NCI-H2081 (cell line): ENCODE data around the gene CBR1.
A peak's percentile ranks its signal among the peaks of the same experiment; 100 is the strongest.
"Not testable (repeated sequence)": the region's sequence is repeated elsewhere in the genome, so short reads cannot be mapped to it uniquely, and the experiment has no call there.

ENCODE experiments used
- DNase-seq, 2 experiments: peaks; one replicate each; lab custom pipeline; 2025; lab: John Stamatoyannopoulos, UW

CBR1 gene

DNA sequence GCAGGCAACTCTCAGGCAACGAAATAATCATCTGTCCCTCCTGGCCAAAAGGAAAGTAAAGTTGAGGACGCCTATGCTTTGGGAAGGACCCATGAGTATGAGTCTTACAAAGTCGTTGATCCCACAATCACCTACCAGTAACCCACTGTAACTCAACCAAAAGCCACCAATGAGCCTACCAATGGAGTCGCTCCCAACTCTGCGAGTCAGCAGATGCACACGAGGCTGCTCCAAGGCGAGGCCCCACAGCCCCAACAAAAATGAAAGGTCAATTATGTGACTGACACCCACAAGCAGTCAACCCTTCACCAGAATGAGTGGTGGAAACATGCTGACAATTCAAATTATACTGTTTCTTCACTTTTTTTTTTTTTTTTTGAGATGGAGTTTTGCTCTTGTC, 21.5 kb upstream of the CBR1 start:
- DNase-seq: no peak

DNA sequence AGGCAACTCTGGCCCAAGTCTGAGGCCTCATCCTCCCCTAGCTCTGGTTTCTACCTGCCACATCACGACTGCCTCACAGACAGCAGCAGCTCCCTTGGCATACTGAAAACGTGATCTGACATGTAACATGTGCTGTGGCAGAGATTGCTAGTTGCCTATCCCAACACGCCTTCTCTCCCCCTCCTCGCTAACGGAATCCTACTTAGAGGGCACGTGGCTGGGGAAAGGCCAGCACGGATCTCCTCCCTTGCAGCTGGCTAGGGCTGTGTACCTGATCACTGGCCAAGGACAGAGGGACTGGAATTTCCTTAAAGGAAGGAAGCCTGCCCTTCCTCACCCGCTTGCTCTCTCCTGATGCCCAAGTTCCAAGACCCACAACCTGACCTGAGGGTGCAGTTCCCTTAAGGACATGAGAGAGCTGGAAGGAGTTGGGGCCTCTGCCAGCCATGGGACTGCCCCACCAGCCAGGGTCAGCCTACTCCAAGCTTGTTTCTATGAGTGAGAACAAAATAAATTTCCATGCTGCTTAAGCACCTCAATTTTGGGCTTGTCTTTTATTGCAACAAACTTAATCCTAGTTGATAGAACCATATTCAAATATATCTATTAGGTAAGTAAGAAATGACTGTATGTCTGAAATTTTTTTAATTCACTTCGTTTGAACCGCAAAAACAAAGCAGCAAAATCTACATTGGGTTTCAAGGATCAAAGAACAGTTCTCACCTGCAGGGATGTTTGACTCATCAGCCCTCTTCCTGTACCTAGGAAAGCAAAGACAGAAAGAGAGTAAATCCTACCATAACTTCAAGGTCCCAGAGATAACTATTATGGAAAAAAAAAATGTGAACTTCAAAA, 16.7 kb upstream of the CBR1 start:
- no peak for DNase-seq

DNA sequence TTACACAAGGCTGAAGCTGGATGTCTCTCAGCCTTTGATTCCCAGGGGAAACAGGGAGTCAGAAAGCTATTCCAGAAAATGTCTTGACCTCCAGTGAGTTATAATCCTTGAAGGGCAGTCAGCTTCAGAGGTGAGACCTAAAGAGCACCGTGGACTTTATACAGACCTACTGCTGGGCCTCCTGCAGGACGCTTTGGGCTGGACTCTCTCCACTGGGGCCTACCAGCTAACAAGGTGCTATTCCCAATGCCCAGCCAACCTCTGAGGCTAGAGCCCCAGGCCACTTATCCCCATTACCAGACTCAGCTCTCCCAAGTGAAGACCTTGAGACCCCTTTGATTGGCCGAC, 16.1 kb upstream of the CBR1 start:
- DNase-seq: no peak

DNA sequence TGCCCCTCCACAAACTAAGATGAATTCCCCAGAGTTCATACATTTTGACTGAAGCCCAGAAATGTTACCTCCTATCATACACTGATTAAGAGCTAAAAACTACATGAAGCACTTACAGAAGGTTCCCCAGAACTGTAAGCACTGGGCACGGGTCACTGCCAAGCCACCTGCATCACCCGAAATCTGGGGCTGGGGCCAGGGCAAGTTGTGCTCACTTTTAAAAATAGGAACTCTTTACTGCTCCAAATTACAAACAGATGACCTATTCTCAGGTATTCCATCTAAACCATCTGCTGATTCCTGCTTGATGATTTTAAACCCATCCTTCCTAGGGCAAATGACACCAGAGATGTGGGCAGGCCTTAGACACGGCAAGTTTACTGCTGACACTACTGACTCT, 14.3 kb upstream of the CBR1 start:
- no peak for DNase-seq

DNA sequence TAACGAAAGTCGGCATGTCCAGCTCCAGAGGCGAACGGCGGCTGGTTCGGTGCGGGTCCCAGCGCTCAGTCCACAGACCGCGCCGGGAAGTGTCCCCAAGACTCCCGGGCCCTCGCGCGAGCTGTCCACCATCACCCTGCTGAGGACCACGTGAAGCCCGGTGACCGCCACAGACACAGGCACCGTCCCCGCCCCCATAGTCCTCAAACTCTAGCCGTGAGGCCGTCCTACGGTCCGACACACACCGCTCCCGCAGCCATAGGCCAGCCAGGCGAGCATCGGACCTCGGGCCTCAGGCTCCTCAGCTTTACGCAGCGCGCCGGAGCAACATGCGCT, 10.0 kb upstream of the CBR1 start:
- peak in 1 of 2 experiments; percentile 41 for DNase-seq

DNA sequence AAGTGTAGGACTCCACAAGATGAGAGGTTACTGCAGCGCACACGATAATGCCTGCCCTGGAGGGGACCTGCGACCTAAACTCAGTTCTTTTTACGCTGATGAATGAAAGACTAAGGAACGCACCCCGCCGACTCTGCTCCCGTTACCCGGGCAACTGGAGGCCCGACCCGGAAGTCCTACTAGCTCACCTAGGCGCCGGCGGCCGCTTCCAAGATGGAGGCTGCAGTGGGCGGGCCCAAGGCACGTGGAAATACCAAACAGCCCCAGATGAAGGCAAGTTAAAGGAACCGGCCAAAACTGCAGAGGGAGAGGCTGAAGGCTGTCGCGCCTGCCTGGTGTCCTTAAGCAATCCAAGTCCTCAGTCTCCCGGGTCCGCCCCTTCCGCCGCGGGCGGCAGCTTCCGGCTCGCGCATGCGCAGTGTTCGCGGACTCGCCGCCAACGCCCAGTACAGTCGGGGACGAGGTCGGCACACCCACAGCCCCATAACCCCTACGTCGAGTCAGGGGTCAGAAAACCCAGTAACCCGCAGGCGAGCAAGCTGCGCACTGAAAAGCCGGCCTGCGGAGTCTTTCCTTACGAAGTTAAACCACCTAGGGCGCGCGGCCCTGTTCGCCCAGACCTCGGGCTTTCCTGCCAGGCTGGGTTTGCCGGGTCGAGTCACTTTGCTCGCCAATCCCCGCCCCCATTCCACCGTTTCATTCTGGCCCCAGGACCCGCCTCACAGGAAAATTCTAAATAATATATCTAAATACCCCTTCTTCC, 9.5 kb upstream of the CBR1 start, which contains the start of gene SETD4:
TSS of gene SETD4 (minus strand) at position 368 of the 763 bp plus-strand sequence. CDS start 1,638 bp downstream, outside the sequence.
- peak; percentile 72 to 85 for DNase-seq

DNA sequence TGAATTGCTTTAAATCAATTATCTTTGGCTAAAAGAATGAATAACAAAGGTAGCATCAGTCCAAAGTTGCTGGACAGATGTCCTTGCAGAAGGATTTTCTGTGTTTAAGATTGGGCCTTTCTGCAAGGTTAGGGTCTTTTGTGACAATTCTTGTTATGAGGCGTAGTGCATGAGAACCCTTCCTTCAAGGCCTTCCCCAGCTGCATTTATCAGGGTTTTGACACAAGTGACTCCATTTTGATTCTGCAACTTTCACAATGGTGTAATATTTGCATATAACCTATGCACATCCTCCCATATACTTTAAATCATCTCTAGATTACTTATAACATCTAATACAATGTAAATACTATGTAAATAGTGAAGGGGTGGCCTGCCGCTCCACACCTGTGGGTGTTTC, 8.4 kb upstream of the CBR1 start:
- DNase-seq: no peak

DNA sequence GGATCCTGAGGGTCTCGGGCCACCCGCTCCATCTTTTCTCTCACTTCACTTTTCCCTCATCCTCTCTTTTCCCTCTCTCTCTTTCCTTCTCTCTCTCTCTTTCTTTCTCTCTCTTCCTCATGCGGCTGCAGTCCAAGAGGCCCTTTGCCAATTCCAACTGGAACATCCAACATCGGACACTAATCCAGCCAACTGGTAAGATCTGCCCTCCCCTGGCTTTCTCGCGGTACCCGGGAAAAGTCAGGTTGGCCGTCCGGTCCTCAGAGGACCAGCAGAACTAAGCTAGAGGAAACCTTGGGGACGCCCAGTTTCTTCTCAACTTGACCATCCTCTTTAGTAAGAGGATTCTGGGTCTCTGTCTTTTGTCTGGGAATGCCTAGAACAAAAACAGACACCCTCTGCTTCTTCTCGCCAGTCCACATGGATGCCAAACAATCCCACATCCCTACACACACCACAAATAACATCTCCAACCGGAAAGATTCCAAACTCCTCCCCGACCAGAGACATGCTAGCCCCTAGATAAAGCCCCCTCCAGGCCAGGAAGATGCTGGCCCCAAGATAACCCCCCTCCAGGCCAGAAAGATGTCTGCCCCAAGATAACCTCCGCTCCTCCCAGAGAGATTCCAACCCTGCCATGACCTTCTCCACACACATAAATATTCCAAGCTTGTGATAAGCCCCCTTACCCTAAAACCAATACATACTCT, 6.3 kb upstream of the CBR1 start:
- no peak for DNase-seq

DNA sequence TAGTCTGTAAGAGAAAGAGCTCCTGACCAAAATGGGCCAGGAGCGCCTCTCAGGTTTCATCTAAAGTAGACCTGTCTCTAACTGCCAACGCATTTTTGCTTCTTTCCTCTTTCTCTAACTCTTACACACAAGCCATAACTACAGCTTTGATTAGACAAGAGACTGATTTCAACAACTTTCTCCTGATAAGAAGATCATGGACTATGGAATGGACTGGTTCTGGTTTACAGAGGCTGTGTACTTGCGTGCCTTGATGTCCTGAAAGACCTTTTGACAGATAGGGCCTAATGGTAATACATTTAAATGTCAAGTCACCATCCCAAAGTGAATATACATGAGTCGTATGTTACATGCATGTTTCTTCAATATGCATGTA, 5.8 kb upstream of the CBR1 start:
- DNase-seq: no peak

DNA sequence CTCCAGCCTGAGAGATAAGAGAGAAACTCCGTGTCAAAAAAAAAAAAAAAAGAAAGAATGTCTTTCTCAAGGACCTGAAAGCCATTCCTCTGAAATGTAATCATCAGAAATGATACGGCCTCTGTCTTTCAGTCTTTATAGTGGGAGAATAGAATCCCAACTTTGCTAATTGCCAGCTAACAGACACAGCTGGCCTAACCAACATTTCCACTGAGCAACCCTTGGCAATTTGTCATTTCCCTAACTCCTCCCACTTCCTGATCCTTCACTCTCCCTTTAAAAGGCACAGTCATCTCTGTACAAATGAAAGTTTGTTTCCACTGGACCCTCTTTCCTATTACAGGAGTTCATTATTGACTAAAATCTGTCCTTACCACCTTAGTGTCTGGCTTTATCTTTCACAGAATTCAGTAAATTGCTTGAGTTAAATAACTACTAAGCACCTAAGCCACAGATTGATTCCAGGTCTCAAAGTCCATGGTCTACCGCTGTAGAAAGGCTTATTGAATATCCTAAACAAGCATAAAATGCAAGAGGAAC, 4.3 kb upstream of the CBR1 start:
- DNase-seq: peak in 1 of 2 experiments; percentile 8

DNA sequence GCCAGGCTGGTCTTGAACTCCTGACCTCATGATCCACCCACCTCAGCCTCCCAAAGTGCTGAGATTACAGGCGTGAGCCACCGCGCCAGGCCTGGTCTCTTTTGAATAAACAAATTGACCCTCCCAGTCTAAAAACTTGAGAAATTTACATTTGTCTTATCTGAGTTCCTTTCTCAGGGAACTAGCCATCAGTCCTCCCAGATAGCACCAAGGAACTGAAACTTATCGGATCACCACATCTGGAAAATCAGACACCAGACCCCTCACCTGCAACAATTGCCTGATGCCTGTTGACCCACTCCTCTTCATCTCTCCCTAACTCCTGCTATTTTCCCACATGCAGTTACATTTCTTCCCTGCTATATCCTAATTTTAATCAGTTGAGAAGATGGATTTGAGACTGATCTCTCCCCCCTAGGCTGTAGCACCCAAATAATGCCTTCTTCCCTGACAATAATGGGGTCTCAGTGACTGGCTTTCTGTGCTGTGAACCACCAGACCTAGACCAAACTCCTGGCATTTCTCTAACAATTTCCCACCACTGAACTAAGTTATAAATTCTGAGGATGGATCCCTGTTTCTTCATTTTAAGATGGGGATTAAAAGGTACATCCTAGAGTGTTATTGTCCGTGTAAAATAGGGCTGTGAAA, 951 bp upstream of the CBR1 start:
- no peak for DNase-seq

DNA sequence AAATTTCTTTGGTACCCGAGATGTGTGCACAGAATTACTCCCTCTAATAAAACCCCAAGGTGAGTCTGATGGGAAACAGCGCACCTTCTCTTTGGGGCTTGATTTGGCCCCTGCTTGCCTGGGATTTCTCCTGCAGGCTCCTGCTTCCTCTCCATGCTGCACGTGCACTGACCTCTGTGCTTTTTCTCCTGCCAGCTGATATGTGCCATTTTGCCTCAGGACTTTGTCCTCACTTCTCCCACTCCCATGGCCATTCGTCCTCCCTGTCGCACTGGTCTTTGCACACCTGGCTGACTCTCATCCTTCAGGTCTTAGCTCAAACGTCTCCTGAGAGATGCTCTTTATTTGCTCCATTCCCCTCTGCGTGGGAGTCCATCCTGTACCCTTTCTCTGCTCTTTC, 1.2 kb downstream of the CBR1 start:
- DNase-seq: no peak

DNA sequence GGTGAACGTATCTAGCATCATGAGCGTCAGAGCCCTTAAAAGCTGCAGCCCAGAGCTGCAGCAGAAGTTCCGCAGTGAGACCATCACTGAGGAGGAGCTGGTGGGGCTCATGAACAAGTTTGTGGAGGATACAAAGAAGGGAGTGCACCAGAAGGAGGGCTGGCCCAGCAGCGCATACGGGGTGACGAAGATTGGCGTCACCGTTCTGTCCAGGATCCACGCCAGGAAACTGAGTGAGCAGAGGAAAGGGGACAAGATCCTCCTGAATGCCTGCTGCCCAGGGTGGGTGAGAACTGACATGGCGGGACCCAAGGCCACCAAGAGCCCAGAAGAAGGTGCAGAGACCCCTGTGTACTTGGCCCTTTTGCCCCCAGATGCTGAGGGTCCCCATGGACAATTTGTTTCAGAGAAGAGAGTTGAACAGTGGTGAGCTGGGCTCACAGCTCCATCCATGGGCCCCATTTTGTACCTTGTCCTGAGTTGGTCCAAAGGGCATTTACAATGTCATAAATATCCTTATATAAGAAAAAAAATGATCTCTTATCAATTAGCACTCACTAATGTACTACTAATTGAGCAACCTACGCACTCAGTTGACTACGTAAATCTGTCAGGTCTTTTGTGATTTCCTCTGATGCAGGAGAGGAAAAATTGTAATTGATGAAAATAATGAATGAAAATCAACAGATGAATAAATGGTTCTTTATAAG, 2.8 kb downstream of the CBR1 start:
- DNase-seq: no peak

DNA sequence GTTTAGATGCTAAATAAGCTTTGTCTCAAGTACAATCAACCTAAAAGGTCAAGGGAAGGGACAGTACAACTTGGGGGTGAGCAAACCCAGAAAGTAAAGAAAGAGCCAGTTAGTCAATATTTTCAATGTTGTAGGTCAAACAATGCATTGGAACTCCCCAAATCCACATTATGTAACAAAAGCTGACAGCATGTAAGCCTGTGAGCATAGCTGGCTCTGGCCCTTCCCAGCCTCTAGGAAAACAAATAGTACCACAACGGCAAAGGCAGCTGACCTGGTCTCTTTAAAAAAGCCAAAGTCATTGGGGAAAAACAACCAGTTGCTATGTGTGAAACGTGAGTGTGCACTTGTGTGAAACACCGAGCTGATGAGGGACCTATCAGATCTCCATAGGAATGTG, 3.4 kb downstream of the CBR1 start:
- no peak for DNase-seq

DNA sequence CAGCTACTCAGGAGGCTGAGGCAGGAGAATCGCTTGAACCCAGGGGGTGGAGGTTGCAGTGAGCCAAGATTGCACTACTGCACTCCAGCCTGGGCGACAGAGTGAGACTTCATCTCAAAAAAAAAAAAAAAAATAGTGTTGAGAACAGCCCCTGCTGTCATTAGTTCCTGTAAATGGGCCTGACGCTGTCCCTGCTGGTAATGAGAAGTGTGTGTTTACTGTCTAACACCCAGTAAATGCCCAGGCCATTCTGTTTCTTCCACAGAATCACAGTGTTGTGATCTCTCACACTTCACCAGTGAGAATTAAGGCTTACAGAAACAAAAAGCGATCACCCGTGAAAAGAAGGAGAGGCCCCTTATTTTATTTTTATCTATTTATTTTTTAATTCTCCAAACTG, 4.1 kb downstream of the CBR1 start:
- DNase-seq: not testable (repeated sequence)

DNA sequence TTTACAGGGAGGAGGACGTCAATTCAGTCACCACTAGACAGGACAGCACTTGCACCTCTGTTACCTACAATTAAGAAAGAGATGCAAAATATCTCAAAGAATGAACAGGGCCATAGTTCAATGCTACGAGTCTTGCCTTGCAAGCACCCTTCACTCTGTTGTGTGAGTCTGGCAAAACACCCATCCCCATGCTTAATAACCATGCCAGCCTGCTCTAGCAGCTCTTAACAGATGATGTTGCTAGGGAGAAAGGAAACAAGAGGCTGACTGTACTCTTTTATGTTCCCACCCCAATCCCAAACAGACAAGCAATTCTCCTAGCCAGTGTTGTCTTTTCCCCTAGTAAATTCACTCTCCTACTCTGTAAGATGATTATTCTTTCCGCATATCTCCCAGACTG, 5.3 kb downstream of the CBR1 start:
- DNase-seq: no peak

DNA sequence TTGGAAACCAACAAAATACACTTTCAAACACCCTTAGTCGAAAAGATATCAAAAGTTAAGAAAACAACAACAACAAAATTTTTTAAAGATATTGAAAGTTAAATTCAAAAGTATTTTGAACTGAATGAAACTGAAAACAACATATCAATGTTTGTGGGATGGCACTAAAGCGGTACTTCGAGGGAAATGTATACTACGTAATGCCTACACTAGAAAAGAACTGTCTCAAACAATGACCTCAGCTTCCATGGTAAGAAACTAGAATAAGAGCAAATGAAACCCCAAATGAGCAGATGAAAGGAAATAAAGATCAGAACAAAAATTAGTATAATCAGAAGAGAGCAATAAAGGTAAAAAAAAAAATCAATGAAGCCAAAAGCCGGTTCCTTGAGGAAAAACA, 6.1 kb downstream of the CBR1 start:
- DNase-seq: no peak

DNA sequence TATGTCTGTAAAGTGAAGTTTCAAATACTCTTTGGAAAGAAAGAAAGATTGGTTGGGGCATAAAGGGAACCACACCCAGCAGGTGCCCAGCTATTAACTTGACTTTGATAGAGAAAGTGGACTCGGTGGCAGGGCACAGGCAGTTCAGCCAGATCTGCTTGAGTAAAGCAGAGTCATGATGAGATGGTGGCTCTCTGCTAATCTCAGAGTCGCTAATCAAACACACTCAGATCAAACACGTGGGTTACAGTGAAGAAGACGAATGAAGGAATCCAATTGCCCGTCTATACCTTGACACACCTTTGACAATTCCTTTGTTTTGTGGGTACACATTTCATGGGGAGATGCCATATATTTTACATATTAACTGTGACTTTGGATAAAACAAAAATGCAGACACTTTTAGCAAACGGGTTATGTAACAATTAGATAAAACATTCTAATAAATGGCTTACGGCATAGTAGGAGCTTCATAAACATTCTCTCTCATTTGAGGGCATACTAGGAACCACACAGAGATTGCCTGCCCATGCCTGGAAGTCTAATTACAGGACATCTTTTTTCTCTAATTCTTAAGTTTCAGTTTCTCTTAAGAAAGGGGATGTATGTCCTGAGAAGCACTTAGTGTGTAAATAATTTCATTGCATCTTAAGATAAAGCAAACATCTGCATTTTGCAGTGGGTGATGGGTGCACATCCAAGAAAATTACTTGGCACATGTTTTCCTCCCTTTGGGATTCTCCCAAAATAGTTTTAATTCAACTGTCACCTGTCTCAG, 7.2 kb downstream of the CBR1 start:
- DNase-seq: no peak

DNA sequence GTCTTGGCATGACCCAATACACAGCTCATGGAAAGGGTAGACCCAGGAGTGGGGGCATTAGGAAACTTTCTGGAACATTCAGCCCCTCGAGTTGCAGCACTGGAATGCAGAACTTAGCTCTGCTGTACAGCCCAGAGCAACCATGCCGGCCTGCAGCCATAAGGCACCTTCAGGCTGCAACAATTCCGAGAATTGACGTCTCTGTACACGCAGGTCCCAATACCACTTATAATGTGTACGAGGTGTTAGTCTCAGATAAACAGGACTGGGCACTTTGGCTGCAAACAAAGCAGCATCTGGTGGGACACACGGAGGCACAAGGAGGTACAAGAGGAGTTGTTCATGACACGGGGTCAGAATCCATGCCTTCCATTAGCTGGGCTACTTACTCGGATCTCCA, 7.9 kb downstream of the CBR1 start:
- DNase-seq: no peak

DNA sequence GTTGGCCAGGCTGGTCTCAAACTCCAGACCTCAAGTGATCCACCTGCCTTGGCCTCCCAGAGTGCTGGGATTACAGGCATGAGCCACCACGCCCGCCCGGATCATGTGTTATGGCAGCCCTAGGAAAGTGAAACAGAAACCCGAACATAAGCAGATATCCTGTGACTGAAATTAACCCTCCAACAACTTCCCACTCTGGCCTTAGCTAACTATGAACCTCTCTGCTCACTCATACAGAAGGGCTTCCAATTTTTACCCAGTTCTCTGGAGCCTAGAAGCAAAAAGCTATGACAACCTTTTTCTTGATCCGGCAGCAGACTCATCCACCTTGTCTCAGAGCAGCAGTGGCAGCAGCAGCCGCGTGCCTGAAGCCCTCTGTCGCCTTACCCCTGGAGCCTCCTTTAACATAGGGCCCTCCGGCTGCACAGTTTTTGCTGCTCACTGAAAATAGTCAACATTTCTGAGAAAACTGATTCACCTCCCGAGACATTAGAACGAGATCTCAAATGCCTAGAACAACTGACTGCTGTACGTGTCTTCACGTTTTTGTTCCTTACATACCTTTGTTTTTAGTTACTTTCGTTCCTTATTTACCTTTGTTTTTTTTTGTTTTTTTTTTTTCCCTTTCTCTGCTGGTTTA, 9.3 kb downstream of the CBR1 start:
- DNase-seq: no peak
